ENCODE data around the gene SLC35E4.
"Not testable (repeated sequence)": the region's sequence is repeated elsewhere in the genome, so short reads cannot be mapped to it uniquely, and the experiment has no call there.

Gene SLC35E4

GRCh38 chr22:30614879-30615278, 20.7 kb upstream of the SLC35E4 start:
- Histone ChIP-seq H3K9me3 (ENCODE audit: severe bottlenecking) (no peaks in the 10 kb centered on the region), H3K4me3 (ENCODE audit: low read depth, low read length) (no peak overlapping the region), H3K36me3 (peaks cover 62% of the 10 kb centered on the region), H3K27me3 (ENCODE audit: insufficient read depth, low read depth, severe bottlenecking) (no peaks in the 10 kb centered on the region), H3K27ac (no peak overlapping the region)
- no peak for TF ChIP-seq CTCF (IDR thresholded peaks at IDR 0.05; ENCODE audit: low read depth, low read length)
- DNase-seq, result no peak

- DNase-seq, result no peak
- Histone ChIP-seq H3K27ac (no peak overlapping the region), H3K4me3 (ENCODE audit: low read depth, low read length) (no peak overlapping the region), H3K9me3 (ENCODE audit: severe bottlenecking) (no peaks in the 10 kb centered on the region), H3K27me3 (ENCODE audit: insufficient read depth, low read depth, severe bottlenecking) (no peaks in the 10 kb centered on the region), H3K36me3 (peaks cover 57% of the 10 kb centered on the region)
- no peak for TF ChIP-seq CTCF (IDR thresholded peaks at IDR 0.05; ENCODE audit: low read depth, low read length)
These were observed 20.0 kb upstream of the SLC35E4 start for GRCh38 chr22:30615543-30615954.

- Histone ChIP-seq H3K9me3 (ENCODE audit: severe bottlenecking) (no peaks in the 10 kb centered on the region), H3K27ac (no peak overlapping the region), H3K27me3 (ENCODE audit: insufficient read depth, low read depth, severe bottlenecking) (no peaks in the 10 kb centered on the region), H3K36me3 (peaks cover 36% of the 10 kb centered on the region), H3K4me3 (ENCODE audit: low read depth, low read length) (no peak overlapping the region)
- DNase-seq, result no peak
- TF ChIP-seq CTCF (IDR thresholded peaks at IDR 0.05; ENCODE audit: low read depth, low read length), result no peak
These were observed 17.8 kb upstream of the SLC35E4 start for GRCh38 chr22:30617819-30618218.

- H3K9me3 ChIP-seq (ENCODE audit: severe bottlenecking); H3K27ac ChIP-seq; H3K4me3 ChIP-seq (ENCODE audit: low read depth, low read length); H3K27me3 ChIP-seq (ENCODE audit: insufficient read depth, low read depth, severe bottlenecking); DNase-seq: not testable (repeated sequence)
- peaks cover 34% of the 10 kb centered on the region for H3K36me3 ChIP-seq
These were observed 15.7 kb upstream of the SLC35E4 start for GRCh38 chr22:30619909-30620308.

- H3K9me3 ChIP-seq (ENCODE audit: severe bottlenecking), result no peaks in the 10 kb centered on the region
- peak; percentile 35; the same call in 1 of the 2 replicates for TF ChIP-seq CTCF (IDR thresholded peaks at IDR 0.05; ENCODE audit: low read depth, low read length)
- H3K36me3 ChIP-seq, result 0 out of 2 replicates have a peak, but pooled peaks cover 7% of the 10 kb centered on the region
- no peak overlapping the region for H3K27ac ChIP-seq
- H3K27me3 ChIP-seq (ENCODE audit: insufficient read depth, low read depth, severe bottlenecking), result no peaks in the 10 kb centered on the region
- DNase-seq, result peak; percentile 29
- no peak overlapping the region for H3K4me3 ChIP-seq (ENCODE audit: low read depth, low read length)
These were observed 9.2 kb upstream of the SLC35E4 start for GRCh38 chr22:30626413-30626812.

GRCh38 chr22:30627471-30627870, 8.1 kb upstream of the SLC35E4 start:
- Histone ChIP-seq H3K27ac (no peak overlapping the region), H3K9me3 (ENCODE audit: severe bottlenecking) (peaks cover 5% of the 10 kb centered on the region), H3K4me3 (ENCODE audit: low read depth, low read length) (no peak overlapping the region), H3K36me3 (0 out of 2 replicates have a peak, but pooled peaks cover 7% of the 10 kb centered on the region), H3K27me3 (ENCODE audit: insufficient read depth, low read depth, severe bottlenecking) (no peaks in the 10 kb centered on the region)
- DNase-seq, result no peak
- TF ChIP-seq CTCF (IDR thresholded peaks at IDR 0.05; ENCODE audit: low read depth, low read length), result no peak

Data from WERI-Rb-1 (cell line).